HG03175 (cell line): ENCODE measurements around the gene IGF2BP2.
"Not testable (repeated sequence)": the region's sequence is repeated elsewhere in the genome, so short reads cannot be mapped to it uniquely, and the experiment has no call there.

Source experiments
- ATAC-seq: cut with Tn5 transposase; IDR thresholded peaks from one replicate; pipeline ENCODE4 v1.9.1; 2021; ENCODE audit warnings: mild to moderate bottlenecking, moderate library complexity; ENCODE audit not compliant: unreplicated experiment

Gene IGF2BP2

DNA sequence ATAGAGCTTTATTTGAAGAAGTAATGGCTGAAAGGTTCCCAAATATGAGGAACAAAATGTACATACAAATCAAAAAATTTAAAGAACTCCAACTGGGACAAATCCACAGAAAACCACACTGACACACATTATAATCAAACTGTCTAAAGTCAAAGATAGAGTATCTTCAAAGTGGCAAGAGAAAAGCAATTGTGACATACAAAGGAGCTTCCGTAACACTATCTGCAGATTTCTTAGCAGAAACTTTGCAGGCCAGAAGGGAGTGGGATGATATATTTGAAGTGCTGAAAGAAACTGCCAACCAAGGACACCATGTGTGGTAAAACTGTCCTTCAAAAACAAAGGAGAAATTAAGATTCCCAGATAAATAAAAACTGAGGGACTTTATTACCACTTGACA, 146.8 kb downstream of the IGF2BP2 start:
- no peak for ATAC-seq

DNA sequence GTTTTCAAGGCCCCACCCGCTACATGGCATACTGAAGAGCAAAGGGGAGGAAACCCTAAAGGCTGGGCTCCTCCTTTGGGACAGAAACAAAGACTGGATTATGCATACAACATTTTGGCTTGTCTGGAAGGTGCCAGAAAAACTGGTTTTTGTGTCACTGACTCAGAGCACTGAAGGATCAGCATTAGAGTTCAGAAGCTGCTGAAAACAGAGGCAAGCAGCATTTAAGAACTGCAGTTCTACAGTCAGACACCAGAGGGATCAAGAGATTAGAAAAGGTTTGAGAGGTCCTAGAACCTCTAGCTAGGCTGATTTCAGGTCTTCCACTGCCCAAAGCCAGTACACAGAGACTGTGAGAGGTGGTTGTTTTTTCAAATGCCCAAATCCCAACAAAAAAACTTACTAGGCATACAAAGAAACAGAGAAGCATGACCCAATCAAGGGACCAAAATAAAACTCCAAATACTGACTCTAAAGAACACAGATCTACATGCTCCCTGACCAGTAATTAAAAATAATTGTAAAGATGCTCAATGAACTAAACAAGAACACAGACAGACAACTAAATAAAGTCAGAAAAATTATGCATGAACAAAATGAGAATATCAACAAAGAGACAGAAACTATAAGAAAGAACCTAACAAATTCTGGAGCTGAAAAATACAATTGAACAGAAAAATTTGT, 147.6 kb downstream of the IGF2BP2 start:
- no peak for ATAC-seq

DNA sequence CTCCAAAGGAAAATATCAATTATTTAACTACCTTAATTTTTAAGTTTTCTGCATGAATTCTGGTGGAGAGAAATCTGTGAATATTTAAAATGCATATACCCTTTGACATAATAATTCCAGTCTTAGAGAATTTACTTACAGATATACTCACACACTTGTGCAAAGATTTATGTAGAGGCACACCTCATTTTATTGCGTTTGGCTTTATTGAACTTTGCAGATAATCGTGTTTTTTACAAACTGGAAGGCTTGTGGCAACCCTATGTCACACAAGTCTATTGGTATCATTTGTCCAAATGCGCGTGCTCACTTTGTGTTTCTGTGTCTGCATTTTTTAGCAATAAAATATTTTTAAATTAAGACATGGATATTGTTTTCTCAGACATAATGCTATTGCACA, 157.3 kb downstream of the IGF2BP2 start:
- ATAC-seq: no peak

DNA sequence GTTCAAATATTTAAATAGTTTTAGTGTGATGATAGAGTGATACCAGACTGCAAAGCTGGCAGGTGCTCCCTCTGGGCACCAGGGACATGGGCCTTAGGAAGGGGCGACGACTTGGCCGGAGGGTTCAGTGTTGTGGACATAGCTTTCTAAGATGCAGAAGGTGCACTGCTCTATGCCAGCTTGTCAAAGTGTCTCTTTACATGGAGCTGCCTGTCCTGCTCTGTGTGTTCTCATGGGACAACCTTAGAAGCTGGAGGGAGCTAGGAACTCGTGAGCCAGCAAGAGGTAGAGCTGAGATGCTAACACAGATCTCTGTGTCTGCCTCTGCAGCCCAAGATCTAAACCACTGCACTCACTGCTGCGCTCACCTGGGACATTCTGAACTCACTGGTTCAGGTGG, 160.9 kb downstream of the IGF2BP2 start:
- no peak for ATAC-seq

DNA sequence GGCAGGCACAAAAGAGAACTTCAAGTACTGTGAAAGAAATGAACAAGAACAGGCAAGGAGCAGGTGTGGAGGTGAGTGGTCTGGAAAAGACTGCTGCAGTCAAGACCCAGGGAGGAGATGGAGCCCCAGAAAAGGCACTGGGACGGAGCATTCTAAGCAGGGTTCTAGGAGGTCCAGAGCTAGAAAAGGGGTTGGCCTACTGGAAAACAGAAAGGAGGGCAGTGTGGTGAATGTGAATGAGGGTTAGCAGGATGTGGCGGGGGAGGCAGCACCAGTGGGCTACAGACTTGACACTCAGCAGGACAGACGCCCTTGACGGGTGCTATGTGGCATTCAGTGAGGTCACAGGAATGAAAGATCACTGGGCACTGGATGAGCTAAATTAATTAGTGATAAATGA, 163.1 kb downstream of the IGF2BP2 start:
- no peak for ATAC-seq

DNA sequence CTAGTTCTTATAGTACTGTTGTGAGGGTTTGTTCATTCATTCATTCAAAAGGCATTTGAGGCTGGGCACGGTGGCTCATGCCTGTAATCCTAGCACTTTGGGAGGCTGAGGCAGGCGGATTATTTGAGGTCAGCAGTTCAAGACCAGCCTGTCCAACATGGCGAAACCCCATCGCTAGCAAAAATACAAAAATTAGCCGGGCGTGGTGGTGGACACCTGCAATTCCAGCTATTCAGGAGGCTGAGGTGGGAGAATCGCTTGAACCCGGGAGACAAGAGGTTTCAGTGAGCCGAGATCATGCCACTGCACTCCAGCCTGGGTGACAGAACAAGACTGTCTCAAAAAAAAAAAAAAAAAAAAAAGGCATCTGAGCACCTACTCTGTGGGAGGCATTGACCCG, 163.5 kb downstream of the IGF2BP2 start:
- ATAC-seq: not testable (repeated sequence)

- peak; percentile 66 for ATAC-seq
Observed at GRCh38 chr3:185659942-185660921, 164.6 kb downstream of the IGF2BP2 start.

- ATAC-seq: no peak
Observed at GRCh38 chr3:185658943-185659342, 165.9 kb downstream of the IGF2BP2 start.

DNA sequence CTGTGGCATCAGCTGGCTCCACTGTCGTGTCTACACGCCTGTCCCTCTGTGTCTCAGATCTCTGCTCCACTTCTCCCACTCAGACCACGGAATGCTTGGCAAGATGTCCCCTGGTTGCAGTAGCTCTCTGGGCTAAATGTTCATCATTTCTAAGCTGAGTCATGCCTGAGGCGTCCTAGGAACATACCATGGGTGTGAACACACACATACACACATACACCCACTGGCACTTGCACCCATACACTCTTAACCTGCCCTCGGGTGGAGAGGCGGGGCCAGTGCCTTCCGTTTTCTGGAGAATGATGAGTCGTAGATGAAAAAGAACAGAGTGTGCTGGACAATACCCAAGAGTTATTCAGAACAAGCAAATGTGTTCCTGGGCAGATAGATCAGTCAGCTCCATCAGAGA, 166.3 kb downstream of the IGF2BP2 start:
- ATAC-seq: no peak

DNA sequence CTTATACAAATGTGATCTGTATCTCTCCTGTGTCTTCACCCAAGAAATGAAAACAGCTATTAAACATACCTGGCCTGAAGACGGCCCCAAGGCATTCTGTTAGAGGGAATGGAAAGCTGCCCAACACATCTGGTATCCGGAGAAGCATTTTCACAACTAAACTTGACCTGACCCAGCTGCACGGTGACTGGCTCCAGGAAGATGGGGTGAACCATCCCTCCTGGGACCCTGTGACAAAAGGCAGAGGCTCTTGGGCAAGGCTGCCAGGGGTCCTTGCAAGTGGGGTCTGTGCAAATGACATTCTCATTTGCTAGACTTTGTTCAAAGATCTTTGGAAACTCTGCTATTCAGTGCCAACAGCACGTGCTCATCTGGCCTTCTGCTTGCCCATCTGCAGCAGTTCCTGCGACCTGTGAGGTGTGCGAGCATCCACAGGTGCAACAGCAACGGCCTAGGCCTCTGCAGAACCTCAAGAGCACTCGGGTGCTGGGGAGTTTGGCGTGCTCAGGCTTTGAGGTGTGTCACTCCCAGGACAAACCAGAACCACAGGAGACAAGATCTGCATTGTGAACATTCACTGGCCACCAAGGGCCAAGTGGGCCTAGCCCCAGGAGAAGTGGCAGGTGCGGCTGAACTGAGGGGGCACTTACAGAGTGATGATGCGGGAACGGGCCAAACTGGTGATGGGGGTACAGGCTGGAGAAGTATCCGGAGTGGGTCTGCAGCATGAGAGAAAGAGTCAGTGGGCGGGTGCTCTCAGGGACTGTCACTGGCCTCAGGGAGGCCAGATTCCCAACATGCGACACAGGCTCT, 166.9 kb downstream of the IGF2BP2 start:
- no peak for ATAC-seq

DNA sequence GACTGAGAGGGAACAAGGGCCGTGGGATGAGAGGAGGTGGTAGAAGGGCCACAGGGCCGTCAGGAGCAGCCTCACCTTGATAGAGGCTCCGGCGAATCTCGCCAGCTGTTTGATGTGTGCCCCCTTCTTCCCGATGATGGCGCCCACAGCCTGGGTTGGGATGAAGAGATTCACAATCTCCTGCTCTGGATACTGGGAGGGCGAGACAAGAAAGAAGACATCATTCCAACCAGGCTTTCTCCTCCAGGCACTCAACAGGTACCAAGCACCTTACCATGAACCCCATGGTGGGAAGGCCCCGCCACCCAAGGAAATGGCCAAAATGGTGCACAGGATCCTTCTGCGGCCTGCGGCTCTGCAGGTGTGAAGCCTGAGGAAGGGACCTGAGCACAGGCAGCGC, 167.6 kb downstream of the IGF2BP2 start:
- no peak for ATAC-seq

GRCh38 chr3:185656321-185656840, 168.5 kb downstream of the IGF2BP2 start:
- ATAC-seq: no peak

- ATAC-seq: no peak
Observed at GRCh38 chr3:185655426-185656320, 169.2 kb downstream of the IGF2BP2 start.

- no peak for ATAC-seq
Observed at GRCh38 chr3:185654758-185655145, 170.1 kb downstream of the IGF2BP2 start.

- ATAC-seq: no peak
Observed at GRCh38 chr3:185653949-185654757, 170.7 kb downstream of the IGF2BP2 start.

DNA sequence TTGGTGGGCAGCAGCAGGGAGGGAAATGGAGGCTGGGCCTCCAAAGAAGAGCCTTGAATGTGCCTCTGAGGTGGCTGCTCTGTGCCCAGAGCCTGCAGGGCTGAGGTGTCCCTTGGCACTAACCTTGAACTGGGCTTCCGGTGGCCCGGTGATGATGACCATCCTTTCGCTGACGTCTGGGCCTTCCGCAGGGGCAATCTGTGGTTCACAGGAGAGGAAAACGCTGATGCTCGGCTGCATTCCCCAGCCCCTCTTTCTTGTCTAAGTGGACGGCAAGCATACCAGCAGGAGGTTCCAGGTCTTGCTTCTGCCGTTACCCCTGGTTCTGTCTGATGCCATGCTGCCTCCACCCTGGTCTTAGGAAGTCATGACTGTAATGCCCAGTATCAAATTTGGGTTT, 172.9 kb downstream of the IGF2BP2 start:
- no peak for ATAC-seq

GRCh38 chr3:185649414-185649813, 175.4 kb downstream of the IGF2BP2 start:
- no peak for ATAC-seq

DNA sequence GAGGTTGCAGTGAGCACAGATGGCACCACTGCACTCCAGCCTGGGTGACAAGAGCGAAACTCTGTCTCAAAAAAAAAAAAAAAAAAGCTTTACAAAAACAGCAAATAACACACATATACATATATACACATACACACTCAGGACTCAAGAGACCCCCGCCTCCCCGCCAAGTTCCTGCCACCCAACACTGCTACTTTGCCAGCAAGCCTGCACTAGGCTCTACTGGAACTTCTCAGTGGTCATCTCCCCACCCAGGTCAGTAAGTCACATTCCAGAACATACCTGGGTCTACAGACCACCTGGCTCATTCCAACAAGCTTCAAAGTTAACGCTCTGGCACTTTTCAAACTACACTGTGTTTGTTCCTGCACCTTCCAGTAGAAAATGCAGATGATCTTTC, 176.4 kb downstream of the IGF2BP2 start:
- no peak for ATAC-seq

DNA sequence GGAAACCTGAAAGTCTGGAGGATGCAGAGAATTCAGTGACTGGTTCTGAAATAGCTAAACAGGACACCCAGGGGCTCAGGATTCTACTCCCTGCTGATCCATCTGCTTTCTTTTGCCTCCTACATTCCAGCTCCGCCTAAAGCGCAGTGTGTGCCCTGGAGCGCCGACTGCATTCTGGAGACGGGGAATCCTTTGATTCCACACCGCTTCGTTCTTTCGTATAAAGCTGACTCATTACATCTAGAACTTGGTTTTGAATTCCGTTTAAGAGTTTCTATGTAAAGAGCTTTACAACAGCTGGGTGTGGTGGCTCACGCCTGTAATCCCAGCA, 177.0 kb downstream of the IGF2BP2 start:
- no peak for ATAC-seq
